Measurements from ENCODE around the gene TEN1.

TEN1 gene

DNA sequence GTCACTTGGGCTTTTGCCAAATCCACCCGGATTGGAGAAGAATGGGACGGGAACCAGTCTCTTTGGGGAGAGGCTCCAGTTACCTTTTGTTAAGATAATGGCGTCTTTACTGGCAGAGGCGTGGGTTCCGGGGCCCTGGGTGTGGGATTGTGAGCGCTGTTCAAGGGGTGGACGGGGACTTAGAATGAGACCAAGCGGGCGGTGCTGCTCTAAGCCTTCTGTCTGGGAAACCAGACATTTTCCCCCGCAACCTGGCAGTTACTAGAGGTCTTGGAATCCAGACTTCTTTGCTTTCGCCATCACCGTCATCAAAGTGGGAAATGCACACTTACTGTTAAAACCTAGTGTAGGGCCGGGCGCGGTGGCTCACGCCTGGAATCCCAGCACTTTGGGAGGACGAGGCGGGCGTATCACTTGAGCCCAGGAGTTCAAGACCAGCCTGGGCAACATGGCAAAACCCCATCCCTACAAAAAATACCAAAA lies 706 bp downstream of the TEN1 start:
- FAIRE-seq: no peak

GRCh38 chr17:75980188-75981018 lies 1.4 kb downstream of the TEN1 start:
- no peak for FAIRE-seq

GRCh38 chr17:75981019-75981615 lies 2.1 kb downstream of the TEN1 start:
- no peak for FAIRE-seq

DNA sequence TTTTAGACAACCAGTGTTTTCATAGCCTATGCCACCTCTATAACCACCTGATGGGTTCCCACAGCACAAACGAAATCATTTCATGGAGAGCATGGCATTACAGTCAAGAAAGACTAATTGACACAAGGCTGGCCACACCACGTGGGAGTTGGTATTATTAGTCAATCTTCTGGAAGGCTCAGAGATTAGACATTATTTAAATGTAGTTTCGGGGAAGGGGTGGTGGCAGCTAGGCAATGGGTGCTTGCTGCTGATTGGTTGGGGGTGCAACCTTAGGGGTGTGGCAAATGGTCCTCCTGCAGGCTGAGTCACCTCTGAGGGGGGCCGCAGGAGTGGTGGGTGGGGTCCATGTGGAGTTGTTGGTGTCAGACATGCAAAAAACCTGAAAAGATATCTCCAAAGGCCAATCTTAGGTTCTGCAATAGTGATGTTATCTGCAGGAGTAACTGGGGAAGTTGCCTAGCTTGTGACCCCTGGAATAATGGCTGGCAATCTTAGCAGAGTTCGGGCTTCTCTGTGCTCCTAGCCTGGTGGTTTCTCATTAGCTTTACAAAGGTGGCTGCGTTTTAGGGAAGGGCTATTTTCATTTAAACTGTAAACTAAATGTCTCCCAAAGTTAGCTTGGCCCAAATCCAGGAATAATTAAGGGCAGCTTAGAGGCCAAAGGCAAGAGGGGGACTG lies 4.6 kb downstream of the TEN1 start:
- FAIRE-seq: no peak

GRCh38 chr17:75985986-75986385 lies 6.9 kb downstream of the TEN1 start:
- no peak for FAIRE-seq

- no peak for FAIRE-seq
These were observed 8.0 kb downstream of the TEN1 start for GRCh38 chr17:75987041-75987440.

GRCh38 chr17:75991396-75991795 lies 12.4 kb downstream of the TEN1 start:
- no peak for FAIRE-seq

DNA sequence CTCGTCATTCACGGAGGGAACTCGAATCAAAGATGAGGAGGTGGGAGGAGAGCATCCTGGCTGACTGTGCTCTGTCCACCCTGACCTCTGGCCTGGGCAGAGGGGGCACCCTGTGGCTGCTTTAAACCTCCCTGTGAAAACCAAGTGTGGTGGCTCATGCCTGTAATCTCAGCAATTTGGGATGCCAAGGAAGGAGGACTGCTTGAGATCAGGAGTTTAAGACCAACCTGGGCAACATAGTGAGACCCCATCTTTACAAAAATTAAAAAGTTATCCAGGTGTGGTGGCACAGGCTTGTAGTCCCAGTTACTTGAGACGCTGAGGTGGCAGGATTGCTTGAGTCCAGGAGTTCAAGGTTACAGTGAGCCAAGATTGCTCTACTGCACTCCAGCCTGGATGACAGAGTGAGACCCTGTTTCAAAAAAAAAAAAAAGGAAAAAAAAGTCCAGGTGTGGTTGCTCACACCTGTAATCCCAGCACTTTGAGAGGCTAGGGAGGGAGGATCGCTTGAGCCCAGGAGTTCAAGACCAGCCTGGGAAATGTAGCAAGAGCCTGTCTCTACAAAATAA lies 15.8 kb downstream of the TEN1 start:
- no peak for FAIRE-seq

- no peak for FAIRE-seq
These were observed 16.4 kb downstream of the TEN1 start for GRCh38 chr17:75995385-75995925.

- FAIRE-seq: no peak
These were observed 17.9 kb downstream of the TEN1 start for GRCh38 chr17:75996665-75997590.

DNA sequence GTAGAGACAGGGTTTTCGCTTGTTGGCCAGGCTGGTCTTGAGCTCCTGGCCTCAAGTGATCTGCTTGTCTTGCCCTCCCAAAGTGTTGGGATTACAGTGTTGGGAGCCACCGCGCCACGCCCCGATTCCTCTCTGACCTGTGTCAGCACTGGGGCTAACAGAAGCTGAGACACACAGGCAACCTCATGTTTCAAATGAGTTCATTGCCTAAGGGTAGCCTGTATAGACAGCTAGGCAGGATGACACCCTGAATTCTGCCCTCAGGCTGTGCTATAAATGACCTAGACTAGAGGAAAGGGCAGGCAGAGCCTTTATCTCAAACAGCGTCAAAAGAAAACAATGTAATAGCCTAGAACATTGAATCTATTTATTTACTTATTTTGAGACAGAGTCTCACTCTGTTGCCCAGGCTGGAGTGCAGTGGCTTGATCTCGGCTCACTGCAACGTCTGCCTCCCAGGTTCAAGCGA lies 19.3 kb downstream of the TEN1 start:
- FAIRE-seq: no peak

DNA sequence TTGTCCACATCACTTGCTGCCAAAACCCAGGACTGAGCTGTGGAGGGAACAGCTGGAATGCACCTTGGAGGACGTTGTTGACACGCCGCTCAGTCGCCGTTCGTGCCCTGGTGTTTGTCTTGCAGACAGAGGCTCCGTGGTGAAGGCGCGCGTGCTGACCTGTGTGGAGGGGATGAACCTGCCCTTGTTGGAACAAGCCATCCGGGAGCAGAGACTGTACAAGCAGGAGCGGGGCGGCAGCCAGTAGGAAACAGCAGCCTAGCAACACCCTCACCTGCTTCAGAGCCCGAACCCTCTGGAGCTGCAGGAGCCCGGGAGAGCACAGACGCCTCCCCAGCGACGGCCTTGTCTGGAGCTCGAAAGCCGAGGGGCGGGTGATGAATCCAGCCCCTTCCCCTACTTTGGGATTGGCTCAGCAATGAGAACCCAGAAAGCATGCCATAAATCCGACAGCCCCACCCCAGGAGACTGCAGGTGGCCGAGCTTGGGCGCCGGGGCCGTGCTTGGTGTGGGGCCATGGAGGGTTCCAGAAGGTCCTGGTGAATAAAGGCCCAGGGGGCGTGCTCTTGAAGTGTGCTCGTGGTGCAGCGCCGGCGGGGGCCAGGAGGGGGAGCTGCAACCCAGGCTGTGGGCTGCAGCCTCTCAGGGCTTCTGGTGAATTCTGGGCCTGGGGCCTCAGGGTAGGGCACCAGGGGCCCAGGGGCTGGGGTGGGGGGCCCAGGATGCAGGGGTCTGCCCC lies 21.1 kb downstream of the TEN1 start:
- no peak for FAIRE-seq

GRCh38 chr17:76000755-76001521 lies 21.9 kb downstream of the TEN1 start, which contains the start of gene CDK3:
TSS of gene CDK3 (plus strand) at chr17:76000855. CDS start at chr17:76001426, 571 bp downstream.
- no peak for FAIRE-seq

DNA sequence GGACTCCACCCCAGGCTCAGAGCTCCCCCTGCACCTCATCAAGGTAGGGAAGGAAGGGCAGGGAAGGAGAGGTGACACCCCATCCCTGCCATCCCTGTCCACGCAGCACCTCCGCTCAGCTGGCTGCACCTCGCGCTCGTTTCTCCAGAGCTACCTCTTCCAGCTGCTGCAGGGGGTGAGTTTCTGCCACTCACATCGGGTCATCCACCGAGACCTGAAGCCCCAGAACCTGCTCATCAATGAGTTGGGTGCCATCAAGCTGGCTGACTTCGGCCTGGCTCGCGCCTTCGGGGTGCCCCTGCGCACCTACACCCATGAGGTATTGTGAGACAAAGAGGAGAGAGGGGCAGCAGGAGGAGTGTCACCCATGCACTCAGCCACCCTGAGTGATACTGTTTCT lies 23.1 kb downstream of the TEN1 start:
- no peak for FAIRE-seq

GRCh38 chr17:76003915-76004314 lies 24.9 kb downstream of the TEN1 start:
- FAIRE-seq: no peak

DNA sequence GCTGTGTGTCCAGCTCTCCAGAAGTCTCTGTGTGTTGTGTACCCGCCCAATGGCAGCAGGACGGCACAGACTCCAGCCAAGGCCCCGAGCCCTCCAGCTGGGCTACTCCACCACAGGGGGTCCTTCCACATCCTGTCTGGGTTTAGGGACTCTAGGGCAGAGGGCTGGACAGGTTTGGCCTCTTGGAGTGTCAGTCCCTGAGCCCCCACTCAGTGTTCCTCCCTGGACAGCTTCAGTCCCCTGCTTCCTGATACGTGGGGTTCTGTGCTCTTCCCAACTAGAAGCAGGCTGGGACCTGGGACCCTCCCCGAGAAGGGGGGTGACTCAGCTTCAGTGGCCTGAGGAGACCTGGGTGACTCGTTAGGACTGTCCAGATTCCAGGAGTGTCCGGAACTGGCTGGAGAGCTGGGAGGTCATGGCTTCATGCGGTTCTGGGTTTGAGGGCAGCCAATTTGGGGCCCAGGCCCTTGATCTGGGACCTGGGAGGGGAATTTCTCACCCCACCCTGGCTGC lies 25.8 kb downstream of the TEN1 start:
- no peak for FAIRE-seq

DNA sequence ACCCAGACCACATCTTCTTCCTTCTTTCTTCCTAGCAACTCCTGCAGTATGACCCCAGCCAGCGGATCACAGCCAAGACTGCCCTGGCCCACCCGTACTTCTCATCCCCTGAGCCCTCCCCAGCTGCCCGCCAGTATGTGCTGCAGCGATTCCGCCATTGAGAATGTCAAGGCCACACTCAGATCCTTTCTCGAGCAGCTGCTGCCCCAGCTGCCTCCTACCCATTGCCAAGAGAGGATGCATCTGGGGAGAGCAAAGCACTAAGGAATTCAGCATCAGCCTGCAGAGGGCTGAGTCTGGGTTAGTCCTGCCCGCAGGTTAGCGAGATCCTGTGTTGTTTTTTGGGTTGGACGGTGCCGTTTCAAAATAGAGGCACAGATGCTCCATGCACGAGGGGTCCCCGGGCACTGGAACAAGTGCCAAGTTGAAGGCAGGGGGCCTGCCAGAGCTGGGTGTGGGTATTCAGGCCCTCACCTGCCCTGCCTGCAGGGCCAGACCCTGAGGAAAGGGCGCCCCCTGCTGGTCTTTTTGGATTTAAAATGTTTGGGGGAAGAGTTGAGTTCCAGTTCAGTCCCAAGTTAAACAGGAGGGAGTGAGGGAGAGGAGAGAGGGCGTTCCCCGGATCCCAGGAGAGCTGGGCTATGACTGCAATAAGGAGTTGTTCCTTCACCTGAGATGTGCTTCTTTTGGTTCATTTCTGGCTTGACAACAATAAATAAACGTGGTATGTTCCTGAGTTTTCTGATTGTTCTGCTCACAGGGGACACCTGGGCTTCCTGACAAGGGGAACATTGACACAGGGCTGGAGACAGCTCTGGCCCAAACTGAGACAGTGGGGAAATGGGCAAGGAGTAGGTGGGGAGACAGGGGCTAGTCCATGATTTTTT lies 26.5 kb downstream of the TEN1 start:
- FAIRE-seq: no peak

- no peak for FAIRE-seq
These were observed 28.2 kb downstream of the TEN1 start for GRCh38 chr17:76007131-76007849.
